ENCODE data around the gene SOX5. TPM values are rescaled to one million over a fixed set of nuclear protein-coding genes. Genes with fewer than 3 reads are reported as not detected.

Gene SOX5
- total RNA-seq, 6 experiments from 2014 or later = 14.8 to 34.3 (median 31.1) TPM

DNA sequence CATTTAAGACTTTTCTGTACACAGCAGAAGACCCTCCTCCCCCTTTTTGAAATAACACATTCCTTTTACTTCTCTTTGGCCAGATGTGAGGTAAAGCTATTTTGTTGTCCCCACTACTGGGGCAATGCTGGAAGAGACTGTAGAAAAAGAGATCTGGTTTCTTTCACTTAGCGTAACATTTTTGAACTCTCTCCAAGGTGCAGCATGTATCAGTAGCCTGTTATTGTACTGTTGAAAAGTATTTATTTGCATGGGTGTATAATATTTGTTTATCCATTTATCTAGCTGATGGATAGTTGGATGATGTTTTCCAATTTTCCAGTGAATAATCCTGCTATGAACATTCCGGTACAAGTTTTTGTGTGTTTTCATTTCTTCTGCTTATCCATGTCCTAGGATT is 335.2 kb downstream of the SOX5 start:
- intact Hi-C loops (cut with DNase I) = no loop called here

DNA sequence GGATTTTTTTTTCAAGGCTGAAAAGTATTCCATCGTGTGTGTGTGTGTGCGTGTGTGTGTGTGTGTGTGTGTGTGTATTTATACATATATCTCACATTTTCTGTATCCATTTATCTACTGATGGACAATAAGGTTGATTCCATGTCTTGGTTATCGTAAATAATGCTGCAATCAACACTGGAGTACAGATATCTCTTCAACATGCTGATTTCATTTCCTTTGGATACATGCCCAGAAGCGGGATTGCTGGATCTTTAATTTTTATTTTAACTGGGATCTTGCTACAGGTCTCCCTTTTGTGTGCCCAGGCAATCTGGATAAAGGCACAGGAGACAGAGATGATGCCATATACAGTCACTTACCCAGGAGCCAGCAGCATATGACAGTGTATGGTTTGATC is 338.1 kb downstream of the SOX5 start:
- WGBS (ENCODE audit: insufficient coverage, low coverage, low lambda C conversion rate, missing lambda C conversion rate) = 46% methylated on average over 4 of the region's 4 CpGs
- TF ChIP-seq, protein P1, sequence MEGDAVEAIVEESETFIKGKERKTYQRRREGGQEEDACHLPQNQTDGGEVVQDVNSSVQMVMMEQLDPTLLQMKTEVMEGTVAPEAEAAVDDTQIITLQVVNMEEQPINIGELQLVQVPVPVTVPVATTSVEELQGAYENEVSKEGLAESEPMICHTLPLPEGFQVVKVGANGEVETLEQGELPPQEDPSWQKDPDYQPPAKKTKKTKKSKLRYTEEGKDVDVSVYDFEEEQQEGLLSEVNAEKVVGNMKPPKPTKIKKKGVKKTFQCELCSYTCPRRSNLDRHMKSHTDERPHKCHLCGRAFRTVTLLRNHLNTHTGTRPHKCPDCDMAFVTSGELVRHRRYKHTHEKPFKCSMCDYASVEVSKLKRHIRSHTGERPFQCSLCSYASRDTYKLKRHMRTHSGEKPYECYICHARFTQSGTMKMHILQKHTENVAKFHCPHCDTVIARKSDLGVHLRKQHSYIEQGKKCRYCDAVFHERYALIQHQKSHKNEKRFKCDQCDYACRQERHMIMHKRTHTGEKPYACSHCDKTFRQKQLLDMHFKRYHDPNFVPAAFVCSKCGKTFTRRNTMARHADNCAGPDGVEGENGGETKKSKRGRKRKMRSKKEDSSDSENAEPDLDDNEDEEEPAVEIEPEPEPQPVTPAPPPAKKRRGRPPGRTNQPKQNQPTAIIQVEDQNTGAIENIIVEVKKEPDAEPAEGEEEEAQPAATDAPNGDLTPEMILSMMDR (IDR thresholded peaks at IDR 0.05) = no peak
- no peak for TF ChIP-seq POLR2A (IDR thresholded peaks at IDR 0.05)
- Histone ChIP-seq H3K27me3 (no peaks in the 10 kb centered on the region), H3K4me3 (no peak overlapping the region), H3K36me3 (no peaks in the 10 kb centered on the region), H3K9me3 (no peaks in the 10 kb centered on the region), H3K27ac (no peak overlapping the region), H3K4me1 (no peaks in the 10 kb centered on the region)
- no peak for DNase-seq
- intact Hi-C loops (cut with DNase I) = no loop called here
- ATAC-seq = peak in 2 of 4 donors; percentile 27 to 37

More for the DNA sequence above, 335.2 kb downstream of the SOX5 start:
- DNase-seq = no peak
- TF ChIP-seq, protein P1 (IDR thresholded peaks at IDR 0.05) = no peak
- no peak for TF ChIP-seq POLR2A (IDR thresholded peaks at IDR 0.05)
- Histone ChIP-seq H3K27ac (no peak overlapping the region), H3K36me3 (no peaks in the 10 kb centered on the region), H3K4me3 (no peak overlapping the region), H3K4me1 (no peaks in the 10 kb centered on the region), H3K27me3 (no peaks in the 10 kb centered on the region), H3K9me3 (no peaks in the 10 kb centered on the region)
- WGBS (ENCODE audit: insufficient coverage, low coverage, low lambda C conversion rate, missing lambda C conversion rate) = 81% methylated on average over 2 of the region's 2 CpGs
- ATAC-seq = no peak

DNA sequence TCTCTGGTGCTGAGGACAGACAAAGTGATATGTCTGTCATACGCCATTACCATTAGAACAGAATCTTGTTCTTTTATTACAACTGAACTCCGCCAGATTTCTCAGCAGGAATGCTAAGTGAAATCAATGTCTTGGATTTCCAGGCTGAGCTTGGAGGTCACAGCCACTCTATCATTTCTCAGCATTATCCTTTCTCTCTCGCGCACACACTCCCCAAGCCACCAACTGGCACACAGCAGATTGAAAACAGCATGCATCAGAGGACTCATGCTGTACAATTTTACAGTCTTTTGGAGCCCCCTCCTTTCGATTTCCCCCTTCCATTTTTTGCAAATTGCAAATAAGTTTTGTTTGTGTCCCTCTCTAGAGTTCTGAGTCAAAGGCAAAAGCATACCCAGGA is 348.6 kb downstream of the SOX5 start:
- no peak for TF ChIP-seq POLR2A (IDR thresholded peaks at IDR 0.05)
- TF ChIP-seq, protein P1 (IDR thresholded peaks at IDR 0.05) = no peak
- DNase-seq (no peak), ATAC-seq (no peak)
- H3K9me3 ChIP-seq = peaks cover 0 to 24% (median 0%) of the 10 kb centered on the region in 4 donors
- WGBS (ENCODE audit: insufficient coverage, low coverage, low lambda C conversion rate, missing lambda C conversion rate) = 91% methylated on average over 5 of the region's 5 CpGs
- H3K27ac ChIP-seq = no peak overlapping the region
- no peak overlapping the region for H3K4me3 ChIP-seq
- no peaks in the 10 kb centered on the region for H3K27me3 ChIP-seq
- H3K36me3 ChIP-seq = peaks cover 0 to 13% (median 4%) of the 10 kb centered on the region in 4 donors
- intact Hi-C loops (cut with DNase I) = no loop called here
- H3K4me1 ChIP-seq = no peaks in the 10 kb centered on the region

DNA sequence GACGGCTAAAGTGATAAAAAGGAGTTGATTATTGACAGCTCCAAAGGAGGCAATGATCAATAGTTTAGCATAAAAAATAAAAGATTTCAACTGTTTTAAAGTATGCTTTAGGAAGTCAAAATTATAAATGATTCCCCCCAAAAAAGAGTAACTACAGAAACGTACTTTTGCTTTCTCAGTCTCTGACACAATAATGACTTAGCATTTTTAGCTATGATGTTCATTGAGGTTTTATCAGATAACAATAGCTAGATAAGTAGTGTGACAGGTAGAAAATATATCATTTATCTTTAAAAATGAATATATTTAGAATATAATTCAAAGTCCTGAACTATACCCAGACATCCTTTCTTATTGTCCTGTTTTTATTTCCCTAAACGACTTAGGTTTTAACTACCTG is 352.9 kb downstream of the SOX5 start:
- no peaks in the 10 kb centered on the region for H3K27me3 ChIP-seq
- ATAC-seq = no peak
- intact Hi-C loops (cut with DNase I) = no loop called here
- peaks cover 0 to 2% (median 0%) of the 10 kb centered on the region in 4 donors for H3K36me3 ChIP-seq
- no peak overlapping the region for H3K4me3 ChIP-seq
- no peaks in the 10 kb centered on the region for H3K4me1 ChIP-seq
- peaks cover 0 to 11% (median 0%) of the 10 kb centered on the region in 4 donors for H3K9me3 ChIP-seq
- no peak for DNase-seq
- H3K27ac ChIP-seq = no peak overlapping the region
- WGBS (ENCODE audit: insufficient coverage, low coverage, low lambda C conversion rate, missing lambda C conversion rate) = 81% methylated on average over 3 of the region's 3 CpGs
- TF ChIP-seq POLR2A (IDR thresholded peaks at IDR 0.05) = no peak
- TF ChIP-seq, protein P1 (IDR thresholded peaks at IDR 0.05) = no peak

Measured in right lobe of liver (tissue), 6 donors.